Right cardiac atrium (tissue), 5 donors: ENCODE data around the gene TRIM74. TPM values are rescaled to one million over a fixed set of nuclear protein-coding genes. Genes with fewer than 3 reads are reported as not detected.
"Not testable (repeated sequence)": the region's sequence is repeated elsewhere in the genome, so short reads cannot be mapped to it uniquely, and the experiment has no call there.

ENCODE experiments used
- ATAC-seq, 2 donors: fragments of 200-7000 bp; cut with Tn5 transposase; one replicate each; pipeline versions ENCODE4 v1.8.0 to v1.9.1; 2020; ENCODE audit warnings: moderate library complexity in 2 of 2, mild to moderate bottlenecking in 1 of 2
- DNase-seq, 3 donors: peaks; one replicate each; pipeline ENCODE4 v3.0.0-alpha.2; 2020
- H3K27ac ChIP-seq: one replicate; pipeline ENCODE4 v1.5.1; 2013; ENCODE audit warnings: mild to moderate bottlenecking, low read length, control low read depth, moderate library complexity
- H3K27me3 ChIP-seq: one replicate; pipeline ENCODE4 v1.6.1; 2013; ENCODE audit not compliant: control insufficient read depth, insufficient read depth
- H3K4me1 ChIP-seq: one replicate; pipeline ENCODE4 v1.6.1; 2013; ENCODE audit warnings: low read length; ENCODE audit not compliant: control insufficient read depth, insufficient read depth
- H3K4me3 ChIP-seq: one replicate; pipeline ENCODE4 v1.5.1; 2013; ENCODE audit warnings: low read length, control low read depth
- H3K9me3 ChIP-seq: one replicate; pipeline ENCODE4 v1.6.1; 2013; ENCODE audit warnings: low read length; ENCODE audit not compliant: control insufficient read depth
- WGBS: extraction: QIAGEN DNeasy Blood & Tissue Kit; methylation state at CpG from one replicate; pipeline ENCODE4 v1.1.7; 2013; 5-methylcytosine and 5-hydroxymethylcytosine counted together
- intact Hi-C, 4 donors: fragments of 100-400 bp; cut with DNase I; formaldehyde crosslinking; loops; one replicate each; pipeline versions ENCODE4 v1.11.0 to v1.14.0; 2022 to 2023
- polyA plus RNA-seq: library from polyadenylated mRNA; stranded (reverse); fragments of 200-250 nt; gene quantifications from one replicate; pipeline ENCODE4 v1.2.3, GENCODE V29; 2013
- total RNA-seq, 4 donors: library from RNA; stranded (reverse); fragmentation: NEBNext Ultra II Directional; extraction: Animal tissue kit (Norgen Biotek cat#: 25700); gene quantifications; one replicate each; pipeline ENCODE4 v1.2.1, GENCODE V29; 2021
- donor health status: healthy with polysubstance abuse.
- donor health status: DM: no; HTN: yes; CAD: no.
- donor health status: DM: no; HTN: no; CAD: no.
- donor health status: DM: no; HTN: yes; CAD: no; lungs with severe emphysema.
- donor health status: DM: yes; HTN: yes; CAD: no.

The TRIM74 gene
- total and polyA plus RNA-seq, 5 donors, result 0.27 to 0.53 TPM; not detected in 3

GRCh38 chr7:72928216-72928615 lies 41.0 kb downstream of the TRIM74 start:
- H3K4me3 ChIP-seq, H3K27me3 ChIP-seq, ATAC-seq, H3K4me1 ChIP-seq, H3K9me3 ChIP-seq, DNase-seq, H3K27ac ChIP-seq, intact Hi-C loops: not testable (repeated sequence)
- WGBS, result 89% methylated on average over 6 of the region's 6 CpGs

DNA sequence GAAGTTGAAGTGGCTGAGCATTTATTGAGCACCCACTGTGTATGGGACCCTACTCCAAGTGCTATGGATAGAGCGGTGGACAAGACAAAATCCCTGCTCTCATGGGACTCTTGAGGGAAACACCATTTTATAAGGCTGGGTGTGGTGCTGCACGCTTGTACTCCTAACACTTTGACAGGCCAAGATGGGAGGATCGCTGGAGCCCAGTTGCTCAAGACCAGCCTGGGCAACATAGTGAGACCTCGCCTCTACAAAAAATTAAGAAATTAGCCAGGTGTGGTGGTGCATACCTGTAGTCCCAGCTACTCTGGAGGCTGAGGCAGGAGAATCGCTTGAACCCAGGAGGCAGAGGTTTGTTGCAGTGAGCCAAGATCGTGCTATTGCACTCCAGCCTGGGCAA lies 41.5 kb downstream of the TRIM74 start:
- 97% methylated on average over 6 of the region's 6 CpGs for WGBS
- intact Hi-C loops, ATAC-seq: not testable (repeated sequence)

DNA sequence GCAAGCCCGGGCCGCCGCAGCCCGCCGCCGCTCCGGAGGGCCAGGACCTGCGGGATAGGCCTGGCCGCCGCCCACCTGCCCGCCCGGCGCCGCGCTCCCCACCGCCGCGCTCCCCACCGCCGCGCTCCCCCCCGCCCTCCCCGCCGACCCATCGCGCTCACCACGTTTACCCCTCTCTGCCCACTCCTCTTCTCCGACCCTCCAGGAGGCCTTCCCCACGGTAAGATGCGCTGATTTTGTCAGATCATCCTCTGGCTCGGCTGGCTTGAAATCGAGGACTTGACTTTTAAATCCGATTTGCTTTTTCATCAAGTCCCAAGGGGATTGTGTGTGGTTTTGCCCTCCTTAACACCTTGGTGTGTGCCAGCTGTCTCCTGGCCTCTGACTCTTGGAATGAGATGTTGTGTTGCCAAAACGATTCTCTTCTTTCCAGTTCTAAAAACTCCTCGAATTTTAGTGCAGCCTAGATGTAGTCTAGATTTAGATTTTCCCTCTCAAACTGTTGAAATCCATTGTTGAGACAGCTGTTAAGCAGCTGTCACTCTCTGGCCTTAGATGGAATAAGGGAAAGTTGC lies 43.6 kb downstream of the TRIM74 start:
- Histone ChIP-seq H3K27me3 (no peaks in the 10 kb centered on the region), H3K4me1 (no peaks in the 10 kb centered on the region), H3K27ac (peak overlapping the region; percentile 22), H3K4me3 (peak overlapping the region; percentile 83), H3K9me3 (no peaks in the 10 kb centered on the region)
- intact Hi-C loops, result no loop called here
- DNase-seq, result no peak
- WGBS, result under 1% methylated on average over 35 of the region's 35 CpGs
- no peak for ATAC-seq

More for the DNA sequence above, 41.5 kb downstream of the TRIM74 start:
- H3K4me3 ChIP-seq, H3K27ac ChIP-seq, H3K4me1 ChIP-seq, H3K9me3 ChIP-seq, H3K27me3 ChIP-seq, DNase-seq: not testable (repeated sequence)

DNA sequence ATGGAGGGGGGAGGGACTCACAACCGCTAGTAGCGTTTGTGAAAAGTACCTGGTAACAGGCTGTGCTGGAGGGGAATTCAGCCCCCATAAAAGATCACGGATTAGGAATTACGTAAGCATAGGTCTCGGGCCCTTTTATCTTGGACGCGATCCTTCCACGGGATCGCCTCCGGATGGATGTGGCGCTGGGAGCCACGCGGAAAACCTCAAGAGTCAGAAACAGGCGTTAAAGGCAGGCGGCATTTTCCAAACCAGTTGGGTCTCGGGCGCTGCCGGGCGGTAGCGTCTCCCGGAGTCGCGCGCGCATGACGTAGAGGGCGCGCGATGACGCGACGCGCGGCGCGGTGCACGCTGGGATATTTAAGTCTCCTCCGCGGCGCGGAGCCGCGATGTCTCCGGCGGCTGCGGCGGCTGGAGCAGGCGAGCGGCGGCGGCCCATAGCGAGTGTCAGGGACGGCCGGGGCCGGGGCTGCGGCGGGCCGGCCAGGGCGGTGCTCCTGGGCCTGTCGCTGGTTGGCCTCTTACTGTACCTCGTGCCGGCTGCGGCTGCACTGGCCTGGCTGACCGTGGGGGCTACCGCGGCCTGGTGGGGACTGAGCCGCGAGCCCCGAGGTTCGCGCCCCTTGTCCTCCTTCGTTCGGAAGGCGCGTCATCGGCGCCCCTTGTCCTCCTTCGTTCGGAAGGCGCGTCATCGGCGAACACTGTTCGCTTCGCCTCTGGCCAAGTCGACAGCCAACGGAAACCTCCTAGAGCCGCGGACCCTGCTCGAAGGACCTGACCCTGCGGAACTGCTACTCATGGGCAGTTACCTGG lies 44.3 kb downstream of the TRIM74 start, which contains the start of gene POM121:
TSS of gene POM121 (plus strand) at position 363 of the 813 bp plus-strand sequence. CDS start at position 390, 27 bp downstream.
- Histone ChIP-seq H3K9me3 (no peaks in the 10 kb centered on the region), H3K27me3 (no peaks in the 10 kb centered on the region), H3K27ac (peak within 1 kb of the TSS; percentile 22), H3K4me1 (no peaks in the 10 kb centered on the region), H3K4me3 (peak within 1 kb of the TSS; percentile 83)
- peak; percentile 84 to 94 (median 93) for DNase-seq
- WGBS, result under 1% methylated on average over 91 of the region's 91 CpGs
- peak; percentile 96 to 97 for ATAC-seq
- intact Hi-C loops, result no loop called here

GRCh38 chr7:72924386-72924732 lies 44.9 kb downstream of the TRIM74 start:
- Histone ChIP-seq H3K27ac (peak overlapping the region; percentile 22), H3K4me3 (peak overlapping the region; percentile 83), H3K9me3 (no peaks in the 10 kb centered on the region), H3K27me3 (no peaks in the 10 kb centered on the region), H3K4me1 (no peaks in the 10 kb centered on the region)
- DNase-seq, result no peak
- peak; percentile 3 to 6 for ATAC-seq
- intact Hi-C loops, result no loop called here
- under 1% methylated on average over 5 of the region's 5 CpGs for WGBS

DNA sequence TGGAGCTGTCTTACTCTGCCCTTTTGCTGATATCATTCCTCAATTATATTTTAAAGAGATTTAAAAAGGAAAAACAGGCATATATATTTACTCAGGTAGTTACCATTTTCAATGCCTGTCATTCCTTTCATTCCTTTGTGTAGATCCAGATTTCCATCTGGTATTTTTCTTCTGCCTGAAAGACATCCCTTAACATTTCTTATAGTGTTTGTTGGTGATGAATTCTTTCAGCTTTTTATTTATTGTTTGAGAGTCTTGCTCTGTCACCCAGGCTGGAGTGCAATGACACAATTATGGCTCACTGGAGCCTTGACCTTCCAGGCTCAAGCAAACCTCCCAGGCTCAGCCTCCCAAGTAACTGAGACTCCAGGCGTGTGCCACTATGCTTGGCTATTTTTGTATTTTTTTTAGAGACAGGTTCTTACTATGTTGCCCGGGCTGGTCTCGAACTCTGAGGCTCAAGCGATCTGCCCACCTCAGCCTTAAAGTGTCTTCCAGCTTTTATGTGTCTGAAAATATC lies 50.0 kb downstream of the TRIM74 start:
- ATAC-seq, result no peak
- 94% methylated on average over 4 of the region's 4 CpGs for WGBS
- H3K27ac ChIP-seq, result no peak overlapping the region
- no peaks in the 10 kb centered on the region for H3K9me3 ChIP-seq
- no peaks in the 10 kb centered on the region for H3K27me3 ChIP-seq
- H3K4me1 ChIP-seq, result no peaks in the 10 kb centered on the region
- no peak for DNase-seq
- intact Hi-C loops, result no loop called here
- no peak overlapping the region for H3K4me3 ChIP-seq

DNA sequence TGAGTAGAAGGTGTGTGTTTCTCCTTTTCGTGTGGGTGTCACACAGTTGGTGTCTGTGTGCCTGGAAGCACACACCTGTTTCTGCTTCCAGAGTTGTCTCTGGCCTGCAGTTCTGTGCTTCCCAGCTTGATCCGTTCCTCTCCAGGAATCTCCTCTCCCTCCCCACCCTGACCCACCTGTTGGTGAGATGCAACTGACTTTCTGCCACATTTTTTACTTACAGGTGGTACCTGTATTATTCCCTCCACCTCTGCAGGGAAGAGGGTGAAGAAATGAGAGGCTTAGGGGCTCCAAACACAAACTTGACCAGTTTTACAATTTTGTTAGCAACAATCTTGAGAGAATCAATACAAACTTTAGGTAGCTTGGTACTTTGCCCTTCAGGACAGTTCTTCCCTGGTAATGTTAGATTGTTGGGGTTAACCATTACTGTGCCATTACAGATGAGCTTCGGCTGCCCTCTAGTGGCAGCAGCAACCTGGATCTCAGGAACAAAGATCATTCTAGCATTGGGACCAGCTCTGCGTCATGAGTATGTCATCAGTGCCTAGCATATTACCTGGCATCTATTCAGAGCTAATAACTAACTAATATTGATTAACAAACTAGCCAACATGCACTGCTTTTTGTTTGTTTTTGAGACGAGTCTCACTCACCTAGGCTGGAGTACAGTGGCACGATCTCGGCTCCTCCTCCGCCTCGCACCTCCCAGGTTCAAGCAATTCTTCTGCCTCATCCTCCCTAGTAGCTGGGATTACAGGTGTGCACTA lies 54.3 kb downstream of the TRIM74 start:
- DNase-seq, result peak in 2 of 3 donors; percentile 52 to 86
- H3K27ac ChIP-seq, H3K27me3 ChIP-seq, H3K4me1 ChIP-seq, intact Hi-C loops, H3K4me3 ChIP-seq, H3K9me3 ChIP-seq: not testable (repeated sequence)
- ATAC-seq, result peak; percentile 76 to 81
- 68% methylated on average over 9 of the region's 9 CpGs for WGBS

DNA sequence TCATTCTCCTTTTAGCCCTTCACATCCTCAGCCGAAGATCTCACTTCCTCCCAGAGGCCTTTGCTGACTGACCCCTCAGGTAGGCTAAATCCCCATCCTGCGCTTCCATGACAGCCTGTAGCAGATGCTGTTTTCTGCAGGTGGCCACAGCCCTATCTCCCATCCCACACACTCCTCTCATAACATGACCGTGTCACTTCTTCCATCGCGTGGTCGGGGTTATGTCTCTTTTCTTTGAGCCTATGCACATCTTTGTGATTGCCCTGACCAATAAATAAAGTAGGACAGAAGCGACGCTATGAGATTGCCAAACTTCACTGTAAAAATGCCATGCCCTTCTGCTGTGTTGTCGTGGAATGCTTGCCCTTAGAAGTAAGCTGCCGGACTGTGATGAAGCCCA lies 55.5 kb downstream of the TRIM74 start:
- H3K4me3 ChIP-seq, intact Hi-C loops, H3K27me3 ChIP-seq, H3K4me1 ChIP-seq, DNase-seq, H3K27ac ChIP-seq, ATAC-seq, H3K9me3 ChIP-seq: not testable (repeated sequence)
- 80% methylated on average over 10 of the region's 10 CpGs for WGBS

GRCh38 chr7:72911395-72911794 lies 57.9 kb downstream of the TRIM74 start:
- intact Hi-C loops, H3K27me3 ChIP-seq, H3K4me1 ChIP-seq, DNase-seq, H3K9me3 ChIP-seq, H3K4me3 ChIP-seq, H3K27ac ChIP-seq, ATAC-seq: not testable (repeated sequence)
- WGBS, result 90% methylated on average over 10 of the region's 12 CpGs
